GM21515 (cell line): ENCODE data around the gene HPX.
A peak's percentile ranks its signal among the peaks of the same experiment; 100 is the strongest.

Experiments
- ATAC-seq: cut with Tn5 transposase; IDR thresholded peaks from one replicate; pipeline ENCODE4 v1.9.1; 2021; ENCODE audit not compliant: unreplicated experiment

Gene HPX

DNA sequence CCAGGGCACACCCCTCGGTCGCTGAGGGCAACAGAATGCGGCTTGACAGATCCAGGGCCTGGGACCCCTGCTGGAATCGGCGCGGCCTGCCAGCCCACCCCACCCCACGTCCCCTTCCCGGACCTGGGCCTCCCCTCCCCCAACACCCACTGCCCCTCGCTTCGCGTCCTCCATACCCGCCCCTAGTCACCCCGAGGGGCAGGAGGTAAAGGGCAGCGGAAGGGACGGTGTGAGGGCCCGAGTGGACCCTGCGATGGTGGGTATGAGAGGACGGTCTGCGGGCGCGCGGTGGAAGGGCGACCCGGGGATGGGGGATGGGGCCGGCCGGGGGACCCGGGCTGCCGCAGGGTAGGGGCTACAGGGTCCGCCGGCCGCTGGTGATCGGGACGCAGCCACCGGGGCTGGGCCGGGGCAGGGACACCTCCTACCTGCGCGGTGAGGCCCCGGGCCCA is 22.2 kb downstream of the HPX start:
- no peak for ATAC-seq

DNA sequence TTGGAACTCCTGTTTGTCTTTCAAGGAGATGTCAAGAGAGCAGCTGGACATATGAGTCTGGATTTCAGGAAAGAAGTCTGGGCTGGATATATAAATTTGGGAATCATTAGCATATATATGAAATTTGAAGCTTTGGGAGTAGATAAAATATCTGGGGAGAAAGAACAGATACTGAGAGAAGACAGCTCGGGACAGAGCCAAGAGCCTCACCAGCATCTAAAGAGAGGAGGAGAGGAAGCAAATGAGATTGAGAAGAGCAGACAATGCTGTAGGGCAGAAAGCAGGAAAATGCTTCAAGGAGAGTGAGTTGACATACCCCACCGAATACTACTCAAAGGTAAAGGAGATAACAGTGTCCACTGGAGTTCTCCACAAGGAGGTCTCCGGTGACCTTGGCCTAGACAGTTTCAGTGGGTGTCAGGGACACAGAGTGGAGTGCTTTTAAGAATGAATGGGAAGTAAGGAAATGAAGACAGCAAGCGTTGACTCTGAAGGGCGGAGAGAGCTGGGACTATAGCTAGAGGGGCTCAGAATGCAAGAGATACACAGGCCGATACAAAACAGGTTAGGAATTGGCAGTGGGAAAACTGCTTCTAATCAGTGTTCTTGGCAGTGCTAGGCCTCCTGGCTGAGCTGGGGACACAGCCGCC is 22.8 kb downstream of the HPX start:
- no peak for ATAC-seq

DNA sequence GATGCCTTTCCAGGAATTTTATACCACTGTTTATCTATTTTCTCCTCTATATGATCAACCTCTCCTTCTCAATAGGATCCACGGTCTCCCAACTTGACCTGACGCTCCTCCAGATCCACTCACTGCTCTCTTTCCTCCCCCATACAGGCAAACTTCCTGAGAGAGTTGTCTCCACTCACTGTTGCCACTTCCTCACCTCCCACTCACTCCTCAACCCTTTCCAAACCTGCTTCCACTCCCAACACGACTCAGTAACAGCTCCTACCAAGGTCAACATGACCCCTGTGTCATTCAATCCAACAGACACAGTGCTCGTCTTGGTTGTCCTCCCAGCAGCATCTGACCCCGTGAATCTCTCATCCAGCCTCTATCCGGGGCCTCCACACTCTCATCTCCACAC is 25.0 kb downstream of the HPX start:
- no peak for ATAC-seq

DNA sequence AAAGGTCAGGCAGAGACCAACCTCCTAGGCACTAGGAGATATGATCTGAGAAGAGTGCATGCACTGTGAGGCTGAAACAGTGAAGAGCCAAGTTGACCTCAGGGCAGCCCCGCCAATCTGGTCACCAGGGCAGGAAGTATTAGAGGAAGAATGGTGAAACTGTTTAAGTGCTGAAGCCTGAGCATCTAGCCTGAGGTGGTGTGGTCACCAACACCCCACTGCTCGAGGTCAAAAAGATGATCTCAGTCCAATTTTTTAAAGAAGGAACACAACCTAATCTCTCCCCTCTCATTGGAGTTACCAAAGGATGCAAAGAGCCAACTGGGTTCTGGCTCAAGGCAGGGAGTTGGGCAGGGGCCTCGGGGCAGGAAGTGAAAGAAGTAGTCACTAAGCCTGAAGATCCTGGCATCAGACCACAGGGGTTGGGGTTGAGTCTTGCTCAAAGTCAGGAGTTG is 25.9 kb downstream of the HPX start:
- ATAC-seq: no peak

DNA sequence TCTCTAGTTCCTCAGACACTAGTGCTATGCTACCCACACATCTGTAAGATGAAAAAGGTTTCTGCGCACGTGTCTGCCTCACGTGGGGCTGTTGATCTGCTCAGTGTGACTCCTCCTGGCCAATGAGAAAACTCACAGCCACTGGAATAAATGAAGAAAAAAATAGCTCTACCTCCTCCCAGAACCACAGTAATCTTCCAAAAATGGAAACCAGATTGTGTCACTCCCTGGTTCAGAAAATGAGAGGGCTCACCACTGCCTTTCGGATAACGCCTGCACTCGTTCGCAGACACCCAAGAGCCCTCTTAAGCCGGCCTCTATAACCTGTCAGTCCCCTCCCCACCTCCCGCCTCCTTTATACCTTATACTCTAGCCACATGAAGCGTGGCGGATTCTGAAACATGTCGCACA is 27.0 kb downstream of the HPX start:
- no peak for ATAC-seq

DNA sequence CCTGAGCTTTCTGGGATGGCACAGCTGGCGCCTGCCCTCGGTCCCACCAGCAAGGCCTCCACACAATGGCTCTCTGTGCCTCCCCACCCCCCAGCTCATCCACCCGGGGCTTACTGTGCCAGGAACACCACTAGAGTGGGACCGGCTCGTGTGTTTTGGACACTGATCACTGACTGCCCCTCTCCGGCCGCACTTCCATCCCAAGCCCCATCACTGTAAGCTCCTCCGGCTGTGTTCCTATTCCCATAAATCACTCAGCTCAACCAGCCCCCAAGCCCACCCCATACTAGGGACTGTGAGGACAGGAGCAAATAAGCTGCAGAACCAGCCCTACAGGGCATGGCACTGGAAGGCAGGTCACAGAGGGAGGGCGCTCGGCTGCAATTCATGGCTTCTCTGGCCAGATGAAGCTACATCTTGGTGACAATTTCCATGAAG is 29.2 kb downstream of the HPX start:
- ATAC-seq: no peak

DNA sequence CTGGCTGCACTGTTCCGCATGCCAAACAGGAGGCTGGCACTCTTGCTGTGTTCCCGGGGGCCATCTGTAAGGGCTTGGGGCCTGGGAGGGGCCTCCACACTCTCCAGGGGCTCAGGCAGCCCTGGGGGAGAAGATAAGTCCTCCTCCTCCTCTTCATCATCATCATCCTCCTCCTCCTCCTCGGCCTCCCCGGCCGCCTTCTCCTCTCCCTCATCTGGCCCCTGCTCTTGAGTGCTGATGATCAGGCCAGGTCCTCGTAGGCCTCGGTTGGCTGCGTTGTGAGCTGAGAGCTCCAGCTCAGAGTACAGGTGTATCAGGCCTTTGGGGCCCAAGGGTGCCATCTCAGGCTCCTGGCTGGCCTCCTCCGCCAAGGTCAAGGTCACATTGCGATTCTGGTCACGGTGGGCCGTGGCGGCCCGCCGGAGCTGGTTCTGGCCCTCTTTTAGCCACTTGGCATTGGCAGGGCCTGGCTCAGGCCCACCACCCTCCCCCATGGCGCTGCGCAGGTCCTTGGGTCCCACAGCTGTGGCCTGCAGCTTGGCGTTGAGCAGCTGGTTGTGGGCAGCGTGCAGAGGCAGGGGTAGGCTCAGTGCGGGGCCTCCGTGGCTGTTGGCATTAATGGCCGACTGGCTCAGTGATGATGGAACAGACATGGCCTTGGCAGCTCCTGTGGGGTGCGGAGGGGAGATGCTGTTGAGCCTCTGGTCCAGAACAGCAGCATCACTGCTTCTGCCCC is 29.9 kb downstream of the HPX start:
- ATAC-seq: no peak

DNA sequence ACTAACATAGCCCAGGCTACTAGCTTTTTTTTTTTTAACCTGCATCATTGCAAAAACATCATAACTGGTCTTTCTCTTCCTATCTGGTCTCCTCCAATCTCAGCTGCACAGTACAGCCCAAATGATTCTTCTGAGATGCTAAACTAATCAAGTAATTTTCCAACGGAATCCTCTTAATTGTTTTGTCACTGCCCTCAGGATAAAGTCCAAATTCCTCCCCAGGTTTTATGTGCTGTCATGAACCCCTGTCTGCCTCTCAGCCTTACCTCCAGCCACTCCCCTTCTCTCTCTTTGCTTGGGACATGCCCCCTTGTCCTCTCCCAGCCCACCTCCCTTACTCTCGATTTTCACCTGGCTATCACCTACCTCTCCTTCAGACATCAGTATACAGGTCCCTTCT is 34.4 kb downstream of the HPX start:
- ATAC-seq: no peak

DNA sequence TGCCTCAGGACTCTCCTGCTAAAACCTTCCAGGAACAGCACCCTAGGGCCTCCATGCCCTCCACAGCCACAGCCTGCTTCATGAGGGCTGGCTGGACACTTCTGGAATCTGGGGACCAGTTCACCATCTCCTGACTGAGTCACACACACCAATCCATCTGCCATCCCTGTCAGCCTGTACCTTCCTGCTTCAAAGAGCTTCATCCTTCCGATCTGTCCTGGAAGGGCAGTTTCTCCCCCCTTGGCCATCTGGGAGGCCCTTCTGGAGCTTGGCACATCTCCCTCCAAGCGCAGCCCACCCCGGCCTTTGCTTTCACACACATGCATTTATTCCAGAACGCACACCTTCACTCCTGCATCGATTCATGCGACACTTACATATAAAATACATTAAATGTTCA is 34.9 kb downstream of the HPX start:
- ATAC-seq: no peak

DNA sequence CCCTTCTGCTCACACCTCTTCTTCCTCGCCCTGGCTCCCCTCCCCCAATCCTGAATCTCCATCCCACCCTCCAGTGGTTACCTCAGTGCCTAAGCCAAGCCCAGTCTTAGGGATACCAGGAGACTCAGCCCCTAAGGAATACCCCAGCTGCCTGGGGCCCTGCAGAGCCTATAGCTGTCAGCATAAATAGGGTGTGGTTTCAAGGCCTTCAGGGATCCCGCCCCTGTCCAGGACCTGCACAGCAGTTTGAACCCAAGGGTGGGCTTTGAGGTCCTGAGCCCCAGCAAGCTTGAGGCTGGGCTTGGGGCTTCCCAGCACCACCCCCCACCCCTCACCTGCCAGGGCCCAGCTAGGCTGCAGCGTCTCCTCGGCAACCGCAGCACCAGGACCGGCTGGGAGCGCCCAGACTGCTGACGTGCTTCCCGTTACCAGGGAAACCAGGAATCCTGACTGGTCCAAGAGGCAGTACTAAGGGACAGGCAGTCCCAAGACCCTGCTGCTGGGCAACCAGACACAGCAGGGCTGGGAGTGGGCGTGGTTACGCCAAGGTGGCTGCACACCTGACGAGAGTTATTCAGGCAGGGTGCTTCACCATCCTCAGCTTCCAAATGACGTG is 35.6 kb downstream of the HPX start:
- ATAC-seq: no peak

DNA sequence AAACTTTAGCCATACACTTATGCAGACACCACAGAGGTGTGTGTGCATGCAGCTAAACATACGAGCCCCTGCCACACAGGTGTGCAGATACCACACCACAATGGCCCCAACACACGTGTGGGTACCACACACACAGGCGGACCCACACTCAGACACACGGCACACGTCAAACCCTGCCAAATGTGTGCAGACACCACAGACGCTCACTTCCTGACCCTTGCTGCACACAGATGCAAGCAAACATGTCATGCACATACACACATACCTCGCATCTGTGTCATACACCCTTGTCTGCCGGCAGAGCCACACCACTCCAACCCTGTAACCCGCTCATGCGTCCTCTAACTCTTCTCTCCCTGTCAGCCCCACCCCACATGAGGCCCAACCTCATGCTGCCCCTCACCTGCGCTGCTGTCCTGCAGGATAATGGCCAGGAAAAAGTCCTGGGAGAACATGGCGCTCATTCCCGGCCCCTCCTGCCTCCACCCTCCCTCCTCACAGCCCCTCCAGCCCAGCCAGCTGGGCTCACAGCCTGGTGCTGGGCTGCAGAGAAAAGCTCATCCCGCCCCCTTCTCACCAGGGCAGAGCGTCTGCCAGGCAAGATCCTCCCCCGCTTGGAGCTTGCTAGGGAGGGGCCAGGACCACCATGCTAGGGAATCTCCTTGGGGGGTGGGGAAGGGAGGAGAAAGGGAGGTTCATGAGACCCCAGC is 36.3 kb downstream of the HPX start:
- ATAC-seq: no peak

DNA sequence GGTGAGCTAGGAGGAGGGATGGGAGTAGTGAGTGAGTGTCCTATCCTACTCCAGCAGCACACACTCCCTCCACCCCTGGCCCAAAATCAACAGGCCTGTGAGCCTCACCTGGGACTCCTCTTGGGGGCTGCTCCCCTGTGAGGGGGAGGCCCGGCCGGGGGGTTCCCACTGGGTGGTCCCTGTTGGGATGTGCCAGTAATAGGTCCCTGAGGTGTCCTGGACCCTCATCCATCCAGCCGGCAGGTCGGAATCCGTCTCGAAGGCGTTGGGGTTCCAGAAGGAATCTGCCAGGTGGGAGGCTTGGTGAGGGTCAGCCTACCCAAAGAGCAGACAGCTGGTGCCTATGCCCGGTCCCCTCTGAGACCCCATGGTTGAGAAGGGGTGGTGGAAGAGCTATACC is 37.2 kb downstream of the HPX start:
- ATAC-seq: no peak

DNA sequence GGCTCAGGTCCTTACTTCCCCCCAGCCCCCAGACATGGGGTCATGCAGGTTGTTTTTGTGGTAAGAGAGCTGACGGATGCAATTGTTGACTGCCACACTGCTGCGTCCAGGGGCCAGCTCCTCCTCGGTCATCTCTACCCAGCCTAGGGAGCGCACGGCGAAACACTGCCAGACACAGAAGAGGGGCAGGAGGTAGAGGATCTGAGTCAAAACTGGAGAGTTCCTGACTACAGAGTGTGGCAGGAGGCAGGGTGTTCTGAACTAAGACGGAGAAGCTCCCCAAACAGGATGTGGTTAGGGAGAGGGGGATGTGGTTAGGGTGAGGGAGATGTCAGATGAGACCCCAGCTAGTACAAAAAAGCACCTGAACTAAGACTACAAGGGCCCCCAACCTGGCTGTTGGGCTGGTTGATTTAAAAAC is 38.2 kb downstream of the HPX start:
- ATAC-seq: peak; percentile 96

DNA sequence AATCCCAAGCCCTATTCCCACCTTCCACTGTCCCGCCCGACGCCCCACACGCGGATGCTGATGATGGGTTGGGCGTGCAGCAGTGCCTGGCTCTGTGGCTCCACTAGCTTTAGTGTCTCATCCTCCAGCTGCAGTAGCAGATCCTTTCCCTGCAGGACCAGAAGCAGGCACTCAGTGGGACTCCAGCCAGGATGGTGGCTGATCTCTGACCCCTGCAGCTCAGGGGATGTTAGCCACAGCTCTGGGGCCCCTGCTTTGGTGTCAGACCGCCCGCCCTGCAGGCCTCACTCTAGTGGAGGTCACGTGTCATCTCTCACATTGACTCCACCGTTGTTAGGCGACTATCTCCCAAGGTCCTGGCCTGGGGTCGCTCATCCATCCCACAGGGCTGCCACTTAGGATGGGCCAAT is 38.7 kb downstream of the HPX start:
- peak; percentile 50 for ATAC-seq

DNA sequence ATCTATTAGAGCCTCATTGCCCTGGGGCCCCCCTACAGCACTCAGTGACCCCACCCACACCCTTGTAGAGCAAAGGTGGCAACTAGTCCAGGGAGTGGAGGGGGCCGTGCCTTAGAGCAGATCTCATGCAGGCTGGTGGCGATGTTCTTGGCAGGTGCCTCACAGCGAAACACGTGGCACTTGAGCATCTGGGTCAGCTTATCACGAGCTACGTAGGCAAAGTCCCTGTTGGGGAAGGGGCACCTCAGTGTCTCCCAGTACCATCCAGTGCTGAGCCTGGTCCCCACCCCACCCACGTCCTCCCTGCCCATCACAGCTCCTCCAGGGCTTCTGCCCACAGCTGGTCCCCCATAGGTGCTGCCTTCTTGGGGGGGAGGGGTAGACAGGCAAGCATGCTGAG is 39.3 kb downstream of the HPX start:
- no peak for ATAC-seq

DNA sequence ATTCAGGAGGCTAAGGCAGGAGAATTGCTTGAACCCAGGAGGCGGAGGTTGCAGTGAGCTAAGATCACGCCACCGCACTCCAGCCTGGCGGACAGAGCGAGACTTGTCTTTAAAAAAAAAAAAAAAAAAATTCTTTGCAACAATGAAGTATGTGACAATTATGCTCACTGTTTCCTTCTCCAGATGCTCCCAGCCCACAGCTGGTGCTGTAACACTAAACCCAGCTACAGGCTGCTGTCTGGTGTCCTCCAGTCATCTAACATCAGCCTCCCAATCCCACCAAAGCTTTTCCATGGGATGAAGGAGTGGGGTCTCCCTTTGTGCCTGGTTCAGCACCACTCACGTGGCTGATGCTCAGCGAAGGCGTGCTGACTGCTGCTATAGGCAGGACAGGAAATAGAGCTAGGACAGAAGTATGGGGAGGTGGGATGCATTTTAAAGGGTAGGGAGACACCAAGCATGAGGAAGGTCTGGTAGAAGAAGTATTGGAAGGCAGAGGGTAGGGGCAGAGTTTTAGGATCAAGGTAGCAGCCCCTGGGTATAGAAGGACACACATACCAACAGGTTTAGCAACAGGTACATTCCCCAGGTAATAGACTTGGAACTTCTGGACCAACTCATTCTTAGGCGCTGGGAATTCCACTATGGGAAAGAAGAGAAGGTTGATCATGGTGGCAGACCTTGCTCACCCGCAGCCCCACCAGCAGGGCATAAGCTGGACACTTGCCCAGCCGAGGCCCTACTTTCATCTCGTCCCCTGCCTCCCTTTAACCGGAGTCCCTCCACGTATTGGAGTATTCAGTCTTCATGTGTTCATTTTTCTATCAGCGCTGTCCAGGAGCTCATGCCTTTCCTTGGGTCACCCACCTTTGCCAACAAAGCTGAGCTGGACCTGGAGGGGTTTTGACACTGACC is 40.1 kb downstream of the HPX start:
- ATAC-seq: no peak

DNA sequence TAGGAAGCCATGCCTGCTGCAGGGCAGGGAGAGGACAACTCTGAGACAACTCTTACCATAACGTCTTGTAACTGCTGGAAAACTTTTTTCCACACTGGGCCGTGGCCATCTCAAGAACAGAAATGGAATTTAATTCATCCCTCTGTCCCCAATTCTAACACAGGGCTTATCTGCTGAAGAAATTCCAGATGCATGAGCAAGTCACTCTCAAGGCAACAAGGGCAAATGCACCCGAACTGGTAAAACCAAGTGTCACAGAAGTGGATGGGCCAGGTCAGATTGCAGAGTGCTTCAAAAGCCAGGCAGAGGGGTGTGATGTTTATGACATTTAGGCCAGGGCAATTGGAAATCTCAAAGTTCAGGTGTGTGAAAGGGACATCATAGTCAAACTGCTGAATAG is 43.2 kb downstream of the HPX start:
- ATAC-seq: no peak

DNA sequence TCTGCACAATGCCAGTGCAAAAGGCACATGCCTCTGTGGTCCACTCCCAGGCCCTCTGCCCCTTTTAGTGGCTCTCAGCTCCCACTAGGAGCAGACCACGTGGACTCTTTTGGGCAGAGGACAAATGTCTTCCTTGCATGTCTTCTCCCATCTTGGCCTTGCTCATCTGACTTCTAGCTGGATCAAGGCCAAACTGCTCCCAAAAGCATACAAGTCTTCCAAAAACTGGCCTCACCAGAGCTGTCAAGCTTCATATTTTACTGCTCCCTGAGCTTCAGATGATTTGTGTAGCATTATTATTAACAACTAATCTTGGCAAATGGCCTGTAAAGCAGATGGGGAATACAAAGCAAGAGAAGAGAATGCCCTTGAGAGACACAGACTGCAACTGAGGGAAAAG is 43.6 kb downstream of the HPX start:
- no peak for ATAC-seq

DNA sequence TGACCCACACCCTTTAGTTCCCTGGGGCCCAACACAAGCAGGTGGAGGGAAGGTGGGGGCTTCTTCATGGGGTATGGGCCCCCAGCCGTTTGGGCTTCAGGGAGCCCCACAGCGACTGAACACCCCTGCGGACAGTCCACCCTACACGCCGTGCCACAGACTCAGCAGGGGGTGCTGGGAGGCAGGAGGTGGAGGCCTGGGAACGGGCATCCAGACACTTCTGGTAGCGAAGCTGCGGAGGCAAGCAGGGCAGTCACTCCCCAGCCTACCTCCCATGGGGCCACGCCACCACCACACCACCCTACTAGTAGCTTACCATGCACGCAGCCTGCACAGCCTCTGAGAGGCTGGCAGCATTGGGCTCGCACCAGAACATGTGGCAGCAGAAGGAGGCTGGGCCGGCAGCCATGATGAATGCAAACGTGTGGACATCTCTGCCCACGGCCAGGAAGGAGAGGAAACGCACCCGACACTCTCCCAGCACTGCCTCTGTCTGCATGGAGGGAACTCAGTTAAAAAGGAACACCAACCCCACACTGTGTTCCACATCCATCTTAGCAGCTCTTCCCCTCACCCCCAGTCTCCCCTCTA is 45.2 kb downstream of the HPX start:
- no peak for ATAC-seq

DNA sequence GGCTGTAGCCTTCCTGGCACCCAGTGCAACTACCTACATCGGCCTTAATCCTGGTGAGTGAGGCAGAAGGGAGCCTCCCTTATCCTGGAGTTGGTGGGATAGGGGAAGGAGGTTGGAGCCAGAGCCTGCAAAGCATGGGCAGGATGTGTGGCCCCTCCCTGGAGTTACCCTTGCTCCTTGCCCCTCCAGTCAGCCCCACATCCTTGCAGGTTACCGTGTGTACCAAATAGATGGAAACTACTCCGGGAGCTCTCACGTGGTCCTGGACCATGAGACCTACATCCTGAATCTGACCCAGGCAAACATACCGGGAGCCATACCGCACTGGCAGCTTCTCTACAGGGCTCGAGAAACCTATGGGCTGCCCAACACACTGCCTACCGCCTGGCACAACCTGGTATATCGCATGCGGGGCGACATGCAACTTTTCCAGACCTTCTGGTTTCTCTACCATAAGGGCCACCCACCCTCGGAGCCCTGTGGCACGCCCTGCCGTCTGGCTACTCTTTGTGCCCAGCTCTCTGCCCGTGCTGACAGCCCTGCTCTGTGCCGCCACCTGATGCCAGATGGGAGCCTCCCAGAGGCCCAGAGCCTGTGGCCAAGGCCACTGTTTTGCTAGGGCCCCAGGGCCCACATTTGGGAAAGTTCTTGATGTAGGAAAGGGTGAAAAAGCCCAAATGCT is 46.7 kb downstream of the HPX start:
- no peak for ATAC-seq
